Choroid plexus epithelial cell (primary cell): Measurements from ENCODE around the gene RGS6.

Experiments used
- DNase-seq: peaks from one replicate; pipeline ENCODE4 v3.0.0-alpha.2; 2010; ENCODE audit warnings: low read depth
- H3K4me3 ChIP-seq: 2 replicates; pipeline ENCODE4 v1.5.1; 2011; ENCODE audit warnings: low read depth, mild to moderate bottlenecking, control low read depth, low read length, moderate library complexity
- CTCF ChIP-seq: conservative IDR thresholded peaks from 2 replicates; pipeline ENCODE4 v1.5.1; 2011; ENCODE audit warnings: low read depth, mild to moderate bottlenecking, control low read depth, inconsistent platforms, low read length, moderate library complexity

The RGS6 gene

GRCh38 chr14:72254202-72254936 lies 322.1 kb downstream of the RGS6 start:
- no peak for DNase-seq
- TF ChIP-seq CTCF, result no peak
- H3K4me3 ChIP-seq, result no peak overlapping the region

- no peak overlapping the region for H3K4me3 ChIP-seq
- no peak for TF ChIP-seq CTCF
- no peak for DNase-seq
Observed at GRCh38 chr14:72254937-72255472, 322.8 kb downstream of the RGS6 start.

GRCh38 chr14:72256055-72256454 lies 323.8 kb downstream of the RGS6 start:
- no peak for TF ChIP-seq CTCF
- DNase-seq, result no peak
- no peak overlapping the region for H3K4me3 ChIP-seq

GRCh38 chr14:72261068-72261467 lies 328.8 kb downstream of the RGS6 start:
- TF ChIP-seq CTCF, result no peak
- DNase-seq, result no peak
- no peak overlapping the region for H3K4me3 ChIP-seq

GRCh38 chr14:72262771-72263170 lies 330.5 kb downstream of the RGS6 start:
- no peak overlapping the region for H3K4me3 ChIP-seq
- no peak for DNase-seq
- no peak for TF ChIP-seq CTCF

GRCh38 chr14:72264716-72265115 lies 332.5 kb downstream of the RGS6 start:
- no peak overlapping the region for H3K4me3 ChIP-seq
- no peak for TF ChIP-seq CTCF
- DNase-seq, result no peak
